Mucosa of rectum (tissue), 2 donors: ENCODE results near the gene TMTC2.

Experiments
- H3K27ac ChIP-seq, 2 donors: one replicate each; pipeline ENCODE4 v1.7.0; 2013; ENCODE audit warnings: inconsistent platforms in 2 of 2, low read depth in 2 of 2, low read length in 2 of 2
- H3K27me3 ChIP-seq, 2 donors: one replicate each; pipeline ENCODE4 v1.7.0; 2013; ENCODE audit warnings: low read length in 2 of 2; ENCODE audit not compliant: control insufficient read depth in 2 of 2, insufficient read depth in 2 of 2
- H3K36me3 ChIP-seq, 2 donors: one replicate each; pipeline ENCODE4 v1.7.0; 2013; ENCODE audit warnings: low read length in 2 of 2; ENCODE audit not compliant: control insufficient read depth in 2 of 2, insufficient read depth in 2 of 2
- H3K4me1 ChIP-seq, 2 donors: one replicate each; pipeline ENCODE4 v1.7.0; 2013; ENCODE audit warnings: low read length in 2 of 2, mild to moderate bottlenecking in 1 of 2; ENCODE audit not compliant: control insufficient read depth in 2 of 2, insufficient read depth in 2 of 2
- H3K4me3 ChIP-seq, 2 donors: one replicate each; pipeline ENCODE4 v1.7.0; 2013; ENCODE audit warnings: low read length in 2 of 2
- H3K9ac ChIP-seq, 2 donors: one replicate each; pipeline ENCODE4 v1.7.0; 2013; ENCODE audit warnings: low read length in 2 of 2, low read depth in 1 of 2, mild to moderate bottlenecking in 1 of 2
- H3K9me3 ChIP-seq, 2 donors: one replicate each; pipeline ENCODE4 v1.7.0; 2013; ENCODE audit warnings: low read length in 2 of 2; ENCODE audit not compliant: control insufficient read depth in 2 of 2
- donor health status: healthy.
- donor health status: Normal muscosa, but diverticular disease.

TMTC2 gene

DNA sequence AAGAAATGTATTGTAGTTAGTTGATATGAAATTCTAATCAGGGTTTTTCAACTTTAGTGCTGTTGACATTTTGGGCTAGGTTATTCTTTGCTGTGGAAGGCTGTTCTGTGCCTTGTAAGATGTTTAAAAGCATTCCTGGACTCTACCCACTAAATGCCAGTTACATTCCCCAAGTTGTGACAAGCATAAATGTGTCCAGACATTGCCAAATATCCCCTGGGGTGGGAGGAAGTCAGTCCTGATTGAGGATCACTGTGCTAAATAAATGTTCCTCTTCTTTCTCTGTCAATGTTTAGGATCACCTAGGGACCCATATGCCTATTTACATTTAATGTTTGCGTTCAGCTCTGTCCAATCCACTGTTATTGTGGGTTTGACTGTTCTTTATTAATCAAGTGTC lies 268.3 kb downstream of the TMTC2 start:
- H3K36me3 ChIP-seq = no peaks in the 10 kb centered on the region
- H3K9me3 ChIP-seq = no peaks in the 10 kb centered on the region
- H3K9ac ChIP-seq = no peak overlapping the region
- no peak overlapping the region for H3K27ac ChIP-seq
- no peaks in the 10 kb centered on the region for H3K4me1 ChIP-seq
- no peak overlapping the region for H3K4me3 ChIP-seq
- H3K27me3 ChIP-seq = no peaks in the 10 kb centered on the region

DNA sequence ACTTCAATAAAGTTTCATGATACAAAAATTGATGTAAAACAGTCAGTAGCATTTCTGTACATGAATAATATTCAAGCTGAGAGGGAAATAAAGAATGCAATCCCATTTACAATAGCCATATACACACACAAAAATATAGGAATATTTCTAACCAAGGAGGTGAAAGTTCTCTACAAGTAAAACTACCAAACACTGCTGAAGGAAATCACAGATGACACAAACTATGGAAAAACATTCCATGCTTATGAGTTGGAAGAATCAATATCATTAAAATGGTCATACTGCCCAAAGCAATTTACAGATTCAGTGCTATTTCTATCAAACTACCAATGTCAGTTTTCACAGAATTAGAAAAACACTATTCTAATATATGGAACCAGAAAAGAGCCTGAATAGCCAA lies 272.3 kb downstream of the TMTC2 start:
- no peak overlapping the region for H3K4me3 ChIP-seq
- H3K27ac ChIP-seq = no peak overlapping the region
- no peaks in the 10 kb centered on the region for H3K9me3 ChIP-seq
- no peaks in the 10 kb centered on the region for H3K27me3 ChIP-seq
- H3K36me3 ChIP-seq = no peaks in the 10 kb centered on the region
- H3K4me1 ChIP-seq = no peaks in the 10 kb centered on the region
- H3K9ac ChIP-seq = no peak overlapping the region

GRCh38 chr12:82959821-82960220 lies 273.1 kb downstream of the TMTC2 start:
- Histone ChIP-seq H3K9me3 (no peaks in the 10 kb centered on the region), H3K36me3 (no peaks in the 10 kb centered on the region), H3K9ac (no peak overlapping the region), H3K27me3 (no peaks in the 10 kb centered on the region), H3K4me3 (no peak overlapping the region), H3K27ac (no peak overlapping the region), H3K4me1 (no peaks in the 10 kb centered on the region)

- H3K9me3 ChIP-seq = no peaks in the 10 kb centered on the region
- no peaks in the 10 kb centered on the region for H3K36me3 ChIP-seq
- H3K27ac ChIP-seq = no peak overlapping the region
These were observed 275.1 kb downstream of the TMTC2 start for GRCh38 chr12:82961835-82962234.

GRCh38 chr12:82963956-82964355 lies 277.2 kb downstream of the TMTC2 start:
- Histone ChIP-seq H3K9me3 (no peaks in the 10 kb centered on the region), H3K36me3 (no peaks in the 10 kb centered on the region), H3K4me3 (no peak overlapping the region), H3K27ac (no peak overlapping the region), H3K9ac (no peak overlapping the region), H3K27me3 (no peaks in the 10 kb centered on the region), H3K4me1 (no peaks in the 10 kb centered on the region)

More at GRCh38 chr12:82961835-82962234, 275.1 kb downstream of the TMTC2 start:
- no peaks in the 10 kb centered on the region for H3K27me3 ChIP-seq
- no peaks in the 10 kb centered on the region for H3K4me1 ChIP-seq
- no peak overlapping the region for H3K4me3 ChIP-seq
- H3K9ac ChIP-seq = no peak overlapping the region

DNA sequence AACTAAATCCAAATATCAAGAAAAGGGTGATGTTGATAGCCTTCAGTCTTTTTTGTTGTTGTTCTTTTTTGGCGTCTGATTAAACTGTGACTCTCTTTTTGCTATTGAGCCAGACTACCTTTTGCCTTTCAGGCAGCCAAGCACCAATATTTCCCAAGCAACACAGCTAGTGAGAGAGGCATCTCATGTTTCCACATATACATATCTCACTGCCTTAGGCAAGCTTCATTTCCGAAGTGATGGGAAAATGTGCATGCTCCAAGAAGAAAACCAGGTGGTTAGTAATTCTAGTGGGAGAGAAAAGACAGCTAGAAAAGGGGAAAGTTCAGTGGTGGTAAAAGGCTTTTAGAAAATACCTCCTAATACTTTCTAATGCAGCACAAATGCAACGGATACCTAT lies 277.7 kb downstream of the TMTC2 start:
- Histone ChIP-seq H3K36me3 (no peaks in the 10 kb centered on the region), H3K27ac (no peak overlapping the region), H3K9me3 (no peaks in the 10 kb centered on the region), H3K9ac (no peak overlapping the region), H3K27me3 (no peaks in the 10 kb centered on the region), H3K4me3 (no peak overlapping the region), H3K4me1 (no peaks in the 10 kb centered on the region)

- H3K4me1 ChIP-seq = no peaks in the 10 kb centered on the region
- no peak overlapping the region for H3K27ac ChIP-seq
- H3K36me3 ChIP-seq = no peaks in the 10 kb centered on the region
- H3K9me3 ChIP-seq = no peaks in the 10 kb centered on the region
- no peaks in the 10 kb centered on the region for H3K27me3 ChIP-seq
- H3K4me3 ChIP-seq = no peak overlapping the region
- H3K9ac ChIP-seq = no peak overlapping the region
These were observed 279.4 kb downstream of the TMTC2 start for GRCh38 chr12:82966001-82966559.

DNA sequence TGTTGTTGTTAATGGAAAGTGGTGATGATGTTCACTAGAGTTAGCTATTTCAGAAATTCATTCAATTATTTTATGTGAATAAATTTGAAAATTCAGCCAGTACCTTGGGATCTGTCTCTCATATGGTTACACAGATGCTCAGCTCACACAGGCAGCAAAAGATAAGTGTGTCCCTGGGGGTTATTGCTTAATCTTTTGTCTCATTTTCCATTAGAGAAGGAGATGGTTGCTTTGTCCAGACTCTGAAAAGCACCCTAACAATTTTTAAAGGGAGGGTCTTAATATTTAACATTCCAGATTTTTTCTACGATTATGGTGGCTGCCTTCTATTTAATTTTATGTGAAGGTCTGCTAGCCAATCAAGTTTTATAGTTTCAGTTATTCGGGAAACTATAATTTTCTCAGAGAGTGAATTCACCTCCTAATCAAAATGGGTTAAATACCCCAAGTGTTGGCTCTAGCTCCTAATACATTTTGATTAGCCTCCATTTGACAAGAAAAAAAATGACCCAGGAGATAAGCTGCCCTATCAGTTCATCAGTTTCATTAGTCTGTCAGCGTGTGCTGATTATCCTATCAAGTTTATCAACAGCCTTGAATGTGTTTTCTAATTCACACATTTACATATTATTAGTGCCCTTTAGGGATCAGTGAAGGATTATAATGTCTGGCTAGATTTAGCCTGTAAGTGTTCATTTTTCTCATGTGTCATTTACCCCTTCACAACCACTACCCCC lies 282.1 kb downstream of the TMTC2 start:
- no peaks in the 10 kb centered on the region for H3K36me3 ChIP-seq
- no peaks in the 10 kb centered on the region for H3K9me3 ChIP-seq
- no peaks in the 10 kb centered on the region for H3K27me3 ChIP-seq
- H3K4me1 ChIP-seq = no peaks in the 10 kb centered on the region
- H3K9ac ChIP-seq = no peak overlapping the region
- H3K4me3 ChIP-seq = no peak overlapping the region
- no peak overlapping the region for H3K27ac ChIP-seq

GRCh38 chr12:82970614-82971013 lies 283.9 kb downstream of the TMTC2 start:
- Histone ChIP-seq H3K27ac (no peak overlapping the region), H3K4me3 (no peak overlapping the region), H3K36me3 (no peaks in the 10 kb centered on the region), H3K4me1 (no peaks in the 10 kb centered on the region), H3K9me3 (no peaks in the 10 kb centered on the region), H3K9ac (no peak overlapping the region), H3K27me3 (no peaks in the 10 kb centered on the region)

DNA sequence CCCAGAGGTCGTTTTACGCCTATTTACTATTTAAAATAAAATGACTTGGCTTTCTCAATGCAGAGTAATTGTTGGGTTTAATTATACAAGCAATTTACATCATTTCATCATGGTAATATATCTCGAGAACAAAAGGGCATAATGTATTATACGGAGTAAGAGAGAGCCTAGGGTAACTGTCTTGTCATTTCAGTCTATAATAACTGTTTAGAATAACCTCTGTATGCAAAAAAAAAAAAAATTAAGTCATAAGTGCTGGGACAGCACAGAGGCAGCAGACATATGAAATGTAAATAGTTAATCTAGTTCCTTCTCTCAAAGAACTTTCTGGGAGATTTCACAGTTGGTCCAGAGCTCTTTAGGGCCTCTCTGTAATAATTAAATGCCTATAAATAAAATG lies 284.9 kb downstream of the TMTC2 start:
- H3K36me3 ChIP-seq = no peaks in the 10 kb centered on the region
- H3K4me1 ChIP-seq = no peaks in the 10 kb centered on the region
- H3K4me3 ChIP-seq = no peak overlapping the region
- no peaks in the 10 kb centered on the region for H3K9me3 ChIP-seq
- no peaks in the 10 kb centered on the region for H3K27me3 ChIP-seq
- no peak overlapping the region for H3K9ac ChIP-seq
- no peak overlapping the region for H3K27ac ChIP-seq
